ENCODE data around the gene ZNF569. TPM values are rescaled to one million over a fixed set of nuclear protein-coding genes. Genes with fewer than 3 reads are reported as not detected.
"Not testable (repeated sequence)": the region's sequence is repeated elsewhere in the genome, so short reads cannot be mapped to it uniquely, and the experiment has no call there.

ZNF569 gene
- polyA plus RNA-seq, 3 donors: 0.79 to 1.2 (median 0.83) TPM

DNA sequence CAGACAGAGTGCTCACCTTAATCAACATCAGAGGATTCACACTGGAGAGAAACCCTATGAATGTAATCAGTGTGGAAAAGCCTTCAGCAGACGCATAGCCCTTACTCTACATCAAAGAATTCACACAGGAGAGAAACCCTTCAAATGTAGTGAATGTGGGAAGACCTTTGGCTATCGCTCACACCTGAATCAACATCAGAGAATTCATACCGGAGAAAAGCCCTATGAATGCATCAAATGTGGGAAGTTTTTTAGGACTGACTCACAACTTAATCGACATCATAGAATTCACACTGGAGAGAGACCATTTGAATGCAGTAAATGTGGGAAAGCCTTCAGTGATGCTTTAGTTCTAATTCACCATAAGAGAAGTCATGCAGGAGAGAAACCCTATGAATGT is 78.0 kb downstream of the ZNF569 start:
- H3K79me2 ChIP-seq (ENCODE audit: insufficient read depth, low read length): no peaks in the 10 kb centered on the region
- H3K4me3 ChIP-seq (replicated peaks in 1 of 3; ENCODE audit: low read depth in 2 of 3, low read length in 3 of 3): peak overlapping the region in 1 of 3 experiments; percentile 24
- peaks cover 31 to 40% of the 10 kb centered on the region in 2 donors for H3K36me3 Mint-ChIP-seq
- H3K27me3 Mint-ChIP-seq (ENCODE audit: low read depth in 3 of 3): no peaks in the 10 kb centered on the region
- no peak overlapping the region for H3K27ac ChIP-seq (ENCODE audit: low read depth in 1 of 2, low read length in 2 of 2)
- TF ChIP-seq, protein P1, sequence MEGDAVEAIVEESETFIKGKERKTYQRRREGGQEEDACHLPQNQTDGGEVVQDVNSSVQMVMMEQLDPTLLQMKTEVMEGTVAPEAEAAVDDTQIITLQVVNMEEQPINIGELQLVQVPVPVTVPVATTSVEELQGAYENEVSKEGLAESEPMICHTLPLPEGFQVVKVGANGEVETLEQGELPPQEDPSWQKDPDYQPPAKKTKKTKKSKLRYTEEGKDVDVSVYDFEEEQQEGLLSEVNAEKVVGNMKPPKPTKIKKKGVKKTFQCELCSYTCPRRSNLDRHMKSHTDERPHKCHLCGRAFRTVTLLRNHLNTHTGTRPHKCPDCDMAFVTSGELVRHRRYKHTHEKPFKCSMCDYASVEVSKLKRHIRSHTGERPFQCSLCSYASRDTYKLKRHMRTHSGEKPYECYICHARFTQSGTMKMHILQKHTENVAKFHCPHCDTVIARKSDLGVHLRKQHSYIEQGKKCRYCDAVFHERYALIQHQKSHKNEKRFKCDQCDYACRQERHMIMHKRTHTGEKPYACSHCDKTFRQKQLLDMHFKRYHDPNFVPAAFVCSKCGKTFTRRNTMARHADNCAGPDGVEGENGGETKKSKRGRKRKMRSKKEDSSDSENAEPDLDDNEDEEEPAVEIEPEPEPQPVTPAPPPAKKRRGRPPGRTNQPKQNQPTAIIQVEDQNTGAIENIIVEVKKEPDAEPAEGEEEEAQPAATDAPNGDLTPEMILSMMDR (IDR thresholded peaks at IDR 0.05): no peak
- no peak overlapping the region for H3K27ac Mint-ChIP-seq
- no peak overlapping the region for H3K4me2 ChIP-seq (replicated peaks; ENCODE audit: extremely low read depth, low read length, poor library complexity, severe bottlenecking)
- peaks cover 48 to 90% of the 10 kb centered on the region in 2 donors for H3K9me3 ChIP-seq (replicated peaks in 1 of 2; ENCODE audit: control insufficient read depth in 1 of 2, insufficient read depth in 1 of 2, low read length in 2 of 2)
- H2AFZ ChIP-seq (ENCODE audit: insufficient read depth, low read depth, low read length, poor library complexity, severe bottlenecking): no peak overlapping the region
- no peaks in the 10 kb centered on the region for H3K4me1 Mint-ChIP-seq
- no peak for DNase-seq
- H4K20me1 ChIP-seq (ENCODE audit: insufficient read depth, low read length): no peaks in the 10 kb centered on the region
- no peak overlapping the region for H3K9ac ChIP-seq (ENCODE audit: insufficient read depth, low read length, poor library complexity, severe bottlenecking)
- intact Hi-C loops (cut with micrococcal nuclease): no loop called here
- H3K4me3 Mint-ChIP-seq: no peak overlapping the region
- peaks cover 9 to 52% of the 10 kb centered on the region in 2 donors for H3K36me3 ChIP-seq (replicated peaks in 1 of 2; ENCODE audit: control insufficient read depth in 1 of 2, insufficient read depth in 2 of 2, low read length in 2 of 2)
- no peaks in the 10 kb centered on the region for H3K4me1 ChIP-seq (ENCODE audit: control insufficient read depth in 1 of 2, insufficient read depth in 2 of 2, low read length in 2 of 2)
- no CpG with 5 or more reads among the region's 4 CpGs for WGBS (ENCODE audit: insufficient coverage)
- peaks cover 37 to 86% (median 78%) of the 10 kb centered on the region in 7 donors for H3K9me3 Mint-ChIP-seq
- H3K27me3 ChIP-seq (ENCODE audit: control insufficient read depth in 2 of 2, insufficient read depth in 2 of 2, low read length in 2 of 2): no peaks in the 10 kb centered on the region

DNA sequence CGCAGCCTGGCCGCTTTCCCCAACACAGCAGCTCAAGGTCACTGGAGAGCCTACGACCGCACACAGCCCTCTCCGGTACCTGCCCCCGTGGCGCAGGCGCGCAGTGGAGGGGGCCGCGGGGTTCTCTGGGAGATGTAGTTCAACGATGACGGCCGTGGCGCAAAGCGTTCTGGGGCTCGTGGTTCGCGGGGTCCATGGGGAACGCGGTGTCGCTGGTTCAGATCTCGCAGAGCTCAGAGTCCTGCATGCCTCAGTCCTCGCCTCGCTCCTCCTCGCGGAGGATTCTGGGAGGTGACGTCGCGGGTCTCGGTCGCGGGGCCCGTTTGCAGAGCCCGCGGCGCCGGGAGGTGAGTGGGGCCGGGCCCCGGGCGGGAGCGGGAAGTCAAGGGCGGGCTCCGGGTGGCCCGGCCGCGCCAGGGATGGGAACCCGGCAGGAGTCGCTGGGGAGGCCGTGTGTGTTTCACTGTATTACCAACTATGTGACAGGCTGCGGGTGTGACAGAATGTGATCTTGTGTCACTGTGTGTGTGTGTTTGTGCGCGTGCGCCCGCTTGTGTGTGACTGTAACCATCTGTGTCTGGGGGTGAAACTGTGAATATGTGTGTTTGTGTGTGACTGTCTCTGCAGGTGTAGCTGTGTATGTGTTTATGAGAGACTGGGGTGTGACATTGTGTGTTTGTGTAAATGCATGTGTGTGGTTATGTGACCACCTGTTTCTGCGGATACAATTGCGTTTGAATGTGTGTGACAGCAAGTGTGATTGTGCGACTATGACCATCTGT is 96.2 kb downstream of the ZNF569 start, which contains the start of gene ZNF527:
Gene ZNF527 (plus strand): TSS at position 220 of the 782 bp plus-strand sequence. CDS start 3,100 bp downstream, outside the sequence.
- 2% methylated on average over 58 of the region's 58 CpGs for WGBS (ENCODE audit: insufficient coverage)
- H3K9me3 ChIP-seq (replicated peaks in 1 of 2; ENCODE audit: control insufficient read depth in 1 of 2, insufficient read depth in 1 of 2, low read length in 2 of 2): peaks cover 50 to 53% of the 10 kb centered on the region in 2 donors

DNA sequence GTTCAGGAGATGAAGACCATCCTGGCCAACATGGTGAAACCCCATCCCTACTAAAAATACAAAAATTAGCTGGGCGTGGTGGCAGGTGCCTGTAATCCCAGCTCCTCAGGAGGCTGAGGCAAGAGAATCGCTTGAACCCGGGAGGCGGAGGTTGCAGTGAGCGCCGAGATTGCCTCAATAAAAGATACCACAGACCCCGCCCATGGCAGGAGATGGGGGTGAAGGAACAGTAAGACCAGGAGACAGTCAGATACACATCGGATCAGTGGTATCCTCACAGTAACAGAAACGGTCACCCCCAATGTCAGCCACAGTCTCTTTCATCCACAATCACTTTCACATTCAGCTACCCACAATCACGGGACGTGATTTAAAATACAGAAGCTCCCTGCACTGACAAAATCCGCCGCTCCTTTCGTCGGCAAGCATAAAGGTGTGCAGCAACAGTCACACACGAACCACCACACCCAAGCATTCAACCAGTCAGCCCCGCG is 96.8 kb downstream of the ZNF569 start:
- H2AFZ ChIP-seq (ENCODE audit: insufficient read depth, low read depth, low read length, poor library complexity, severe bottlenecking): peak overlapping the region; percentile 82

More for the DNA sequence above, 96.2 kb downstream of the ZNF569 start, which contains the start of gene ZNF527:
- peak within 1 kb of the TSS; percentile 99 to 100 for H3K4me3 Mint-ChIP-seq
- H3K4me2 ChIP-seq (replicated peaks; ENCODE audit: extremely low read depth, low read length, poor library complexity, severe bottlenecking): peak within 1 kb of the TSS; percentile 73
- peaks cover 2 to 3% of the 10 kb centered on the region in 2 donors for H3K36me3 Mint-ChIP-seq
- peak; percentile 89 to 93 (median 91) for DNase-seq
- peaks cover 0 to 2% (median 0%) of the 10 kb centered on the region in 3 donors for H3K27me3 Mint-ChIP-seq (ENCODE audit: low read depth in 3 of 3)
- peak within 1 kb of the TSS; percentile 95 to 98 (median 96) for H3K27ac Mint-ChIP-seq
- peaks cover 8 to 57% (median 37%) of the 10 kb centered on the region in 7 donors for H3K9me3 Mint-ChIP-seq
- H3K4me1 ChIP-seq (ENCODE audit: control insufficient read depth in 1 of 2, insufficient read depth in 2 of 2, low read length in 2 of 2): peaks cover 8% of the 10 kb centered on the region in 2 donors
- H3K4me3 ChIP-seq (replicated peaks in 1 of 3; ENCODE audit: low read depth in 2 of 3, low read length in 3 of 3): peak within 1 kb of the TSS; percentile 62 to 79 (median 72)
- no peaks in the 10 kb centered on the region for H4K20me1 ChIP-seq (ENCODE audit: insufficient read depth, low read length)
- no peaks in the 10 kb centered on the region for H3K27me3 ChIP-seq (ENCODE audit: control insufficient read depth in 2 of 2, insufficient read depth in 2 of 2, low read length in 2 of 2)
- H2AFZ ChIP-seq (ENCODE audit: insufficient read depth, low read depth, low read length, poor library complexity, severe bottlenecking): peak within 1 kb of the TSS; percentile 82
- H3K27ac ChIP-seq (ENCODE audit: low read depth in 1 of 2, low read length in 2 of 2): peak within 1 kb of the TSS; percentile 59 to 73
- H3K9ac ChIP-seq (ENCODE audit: insufficient read depth, low read length, poor library complexity, severe bottlenecking): peak within 1 kb of the TSS; percentile 58
- intact Hi-C loops (cut with micrococcal nuclease): loop anchor here (2.0 to 10.0 kb wide), 6 partner anchors 39 to 406 kb away; partner anchors contain the start of genes ZNF383 (in 2 of the 2), ZNF569 (in 2 of the 2), ZNF585B (in 2 of the 2) and ZNF570 (in 1 of the 2)
- peaks cover 5 to 27% of the 10 kb centered on the region in 2 donors for H3K36me3 ChIP-seq (replicated peaks in 1 of 2; ENCODE audit: control insufficient read depth in 1 of 2, insufficient read depth in 2 of 2, low read length in 2 of 2)
- H3K79me2 ChIP-seq (ENCODE audit: insufficient read depth, low read length): no peaks in the 10 kb centered on the region
- H3K4me1 Mint-ChIP-seq: peaks cover 9% of the 10 kb centered on the region
- TF ChIP-seq, protein P1 (IDR thresholded peaks at IDR 0.05): no peak

More for the DNA sequence above, 96.8 kb downstream of the ZNF569 start:
- H3K9me3 ChIP-seq (replicated peaks in 1 of 2; ENCODE audit: control insufficient read depth in 1 of 2, insufficient read depth in 1 of 2, low read length in 2 of 2): peaks cover 50 to 51% of the 10 kb centered on the region in 2 donors
- H3K4me3 ChIP-seq (replicated peaks in 1 of 3; ENCODE audit: low read depth in 2 of 3, low read length in 3 of 3): peak overlapping the region; percentile 62 to 79 (median 72)
- H3K36me3 ChIP-seq (replicated peaks in 1 of 2; ENCODE audit: control insufficient read depth in 1 of 2, insufficient read depth in 2 of 2, low read length in 2 of 2): peaks cover 5 to 21% of the 10 kb centered on the region in 2 donors
- H3K27me3 ChIP-seq (ENCODE audit: control insufficient read depth in 2 of 2, insufficient read depth in 2 of 2, low read length in 2 of 2); DNase-seq; H3K79me2 ChIP-seq (ENCODE audit: insufficient read depth, low read length); H3K4me1 ChIP-seq (ENCODE audit: control insufficient read depth in 1 of 2, insufficient read depth in 2 of 2, low read length in 2 of 2); H4K20me1 ChIP-seq (ENCODE audit: insufficient read depth, low read length); H3K4me1 Mint-ChIP-seq; H3K36me3 Mint-ChIP-seq; H3K27me3 Mint-ChIP-seq (ENCODE audit: low read depth in 3 of 3): not testable (repeated sequence)
- intact Hi-C loops (cut with micrococcal nuclease): loop anchor here (2.0 to 10.0 kb wide), 6 partner anchors 38 to 407 kb away; partner anchors contain the start of genes ZNF383 (in 2 of the 2), ZNF569 (in 2 of the 2), ZNF585B (in 2 of the 2) and ZNF570 (in 1 of the 2)
- peak overlapping the region; percentile 73 for H3K4me2 ChIP-seq (replicated peaks; ENCODE audit: extremely low read depth, low read length, poor library complexity, severe bottlenecking)
- H3K27ac ChIP-seq (ENCODE audit: low read depth in 1 of 2, low read length in 2 of 2): peak overlapping the region; percentile 59 to 73
- Mint-ChIP-seq H3K9me3 (peaks cover 12 to 62% (median 42%) of the 10 kb centered on the region in 7 donors), H3K27ac (peak overlapping the region; percentile 95 to 98 (median 96)), H3K4me3 (peak overlapping the region; percentile 99 to 100)
- 2% methylated on average over 11 of the region's 18 CpGs for WGBS (ENCODE audit: insufficient coverage)
- peak overlapping the region; percentile 58 for H3K9ac ChIP-seq (ENCODE audit: insufficient read depth, low read length, poor library complexity, severe bottlenecking)

All from CD14-positive monocyte (primary cell).